ENCODE results near the gene MTHFD2.

- TF ChIP-seq CTCF (IDR thresholded peaks at IDR 0.05) (no peak), POLR2A (IDR thresholded peaks at IDR 0.05) (no peak)
These were observed 57.3 kb downstream of the MTHFD2 start for GRCh38 chr2:74255660-74256213.

Data from testis (tissue), 2 donors.